Activated CD4-positive, alpha-beta memory T cell treated with anti-CD3 and anti-CD28 coated beads for 36 hours (primary cell): Measurements from ENCODE around the gene CNOT1. TPM values are rescaled to one million over a fixed set of nuclear protein-coding genes. Genes with fewer than 3 reads are reported as not detected.
A peak's percentile ranks its signal among the peaks of the same experiment; 100 is the strongest.

Source experiments
- CTCF ChIA-PET: fragments of 350-600 bp; sonication (Branson Sonifier 250); formaldehyde crosslinking; loops from one replicate; lab custom pipeline; 2021; ENCODE audit warnings: antibody characterized with exemption, inconsistent platforms; lab: Charles Lee
- POLR2A ChIA-PET: fragments of 350-600 bp; sonication (Branson Sonifier 250); formaldehyde crosslinking; loops from one replicate; lab custom pipeline; 2021; ENCODE audit warnings: antibody characterized with exemption; lab: Charles Lee
- DNase-seq: peaks from one replicate; pipeline ENCODE4 v3.0.0-alpha.2; 2020
- H3K27ac Mint-ChIP-seq: one replicate; pipeline ENCODE4 v1.8.0; 2021; ENCODE audit warnings: mixed read lengths
- H3K27me3 Mint-ChIP-seq: one replicate; pipeline ENCODE4 v1.8.0; 2021; ENCODE audit warnings: mixed read lengths
- H3K36me3 Mint-ChIP-seq: one replicate; pipeline ENCODE4 v1.8.0; 2021; ENCODE audit warnings: mixed read lengths
- H3K4me1 Mint-ChIP-seq: one replicate; pipeline ENCODE4 v1.8.0; 2021; ENCODE audit warnings: low read depth, mixed read lengths
- H3K4me3 Mint-ChIP-seq: one replicate; pipeline ENCODE4 v1.8.0; 2021; ENCODE audit warnings: mild to moderate bottlenecking, mixed read lengths
- H3K9me3 Mint-ChIP-seq: one replicate; pipeline ENCODE4 v1.8.0; 2021; ENCODE audit warnings: mixed read lengths
- intact Hi-C: fragments of 100-400 bp; cut with micrococcal nuclease; formaldehyde crosslinking; loops from one replicate; pipeline ENCODE4 v1.15.1; 2023
- total RNA-seq, 2 experiments: library from RNA; stranded (reverse); gene quantifications; one replicate each; pipeline ENCODE4 v1.2.3, GENCODE V29; 2021

Gene CNOT1
- total RNA-seq, 2 experiments from 2014 or later, result 230 to 242 TPM

GRCh38 chr16:58533751-58534470, 95.7 kb downstream of the CNOT1 start:
- Mint-ChIP-seq H3K9me3 (no peaks in the 10 kb centered on the region), H3K4me1 (no peaks in the 10 kb centered on the region), H3K27me3 (no peaks in the 10 kb centered on the region), H3K36me3 (peaks cover 67% of the 10 kb centered on the region), H3K4me3 (no peak overlapping the region), H3K27ac (no peak overlapping the region)
- ChIA-PET POLR2A (no interaction called here), CTCF (interaction anchor here (0.5 kb wide), 1 partner anchor 93 kb away, joined by 3 read pairs; no protein-coding TSS in a partner anchor)
- no peak for DNase-seq
- intact Hi-C loops, result no loop called here

- no peak for DNase-seq
- no peaks in the 10 kb centered on the region for H3K4me1 Mint-ChIP-seq
- H3K27ac Mint-ChIP-seq, result no peak overlapping the region
- H3K36me3 Mint-ChIP-seq, result peaks cover 60% of the 10 kb centered on the region
- H3K9me3 Mint-ChIP-seq, result no peaks in the 10 kb centered on the region
- POLR2A ChIA-PET, result interaction anchor here (1.0 kb wide), 1 partner anchor 14 kb away, joined by 3 read pairs; no protein-coding TSS in a partner anchor
- H3K4me3 Mint-ChIP-seq, result no peak overlapping the region
- intact Hi-C loops, result no loop called here
- H3K27me3 Mint-ChIP-seq, result no peaks in the 10 kb centered on the region
- CTCF ChIA-PET, result no interaction called here
Measured at GRCh38 chr16:58532414-58532813, 97.2 kb downstream of the CNOT1 start.

- Mint-ChIP-seq H3K4me3 (no peak overlapping the region), H3K9me3 (no peaks in the 10 kb centered on the region), H3K4me1 (no peaks in the 10 kb centered on the region), H3K36me3 (peaks cover 63% of the 10 kb centered on the region), H3K27ac (no peak overlapping the region), H3K27me3 (no peaks in the 10 kb centered on the region)
- ChIA-PET POLR2A (interaction anchor here (1.2 kb wide), 1 partner anchor 12 kb away, joined by 4 read pairs; no protein-coding TSS in a partner anchor), CTCF (interaction anchor here (0.5 to 1.2 kb wide), 2 partner anchors 19 to 39 kb away, joined by 3 to 4 read pairs; no protein-coding TSS in a partner anchor)
- no peak for DNase-seq
- intact Hi-C loops, result no loop called here
Measured at GRCh38 chr16:58530179-58530578, 99.4 kb downstream of the CNOT1 start.

GRCh38 chr16:58519707-58520106, 109.9 kb downstream of the CNOT1 start:
- peak overlapping the region; percentile 39 for H3K27ac Mint-ChIP-seq
- peaks cover 36% of the 10 kb centered on the region for H3K4me1 Mint-ChIP-seq
- POLR2A ChIA-PET, result interaction anchor here (1.7 kb wide), 1 partner anchor 20 kb away, joined by 4 read pairs; no protein-coding TSS in a partner anchor
- no peaks in the 10 kb centered on the region for H3K27me3 Mint-ChIP-seq
- no peaks in the 10 kb centered on the region for H3K9me3 Mint-ChIP-seq
- CTCF ChIA-PET, result interaction anchor here (1.3 to 2.6 kb wide), 2 partner anchors 32 to 236 kb away, joined by 4 to 20 read pairs; no protein-coding TSS in a partner anchor
- no peak overlapping the region for H3K4me3 Mint-ChIP-seq
- H3K36me3 Mint-ChIP-seq, result peaks cover 44% of the 10 kb centered on the region
- DNase-seq, result no peak
- intact Hi-C loops, result loop anchor here (2.0 kb wide), 1 partner anchor 213 kb away; no protein-coding TSS in a partner anchor

GRCh38 chr16:58518980-58519368, 110.7 kb downstream of the CNOT1 start:
- H3K27me3 Mint-ChIP-seq, result no peaks in the 10 kb centered on the region
- H3K4me3 Mint-ChIP-seq, result no peak overlapping the region
- no peak for DNase-seq
- peak overlapping the region; percentile 75 for H3K27ac Mint-ChIP-seq
- peaks cover 39% of the 10 kb centered on the region for H3K36me3 Mint-ChIP-seq
- peaks cover 39% of the 10 kb centered on the region for H3K4me1 Mint-ChIP-seq
- CTCF ChIA-PET, result interaction anchor here (0.7 to 2.6 kb wide), 7 partner anchors 19 to 237 kb away, joined by 3 to 20 read pairs (median 3); no protein-coding TSS in a partner anchor
- intact Hi-C loops, result loop anchor here (2.0 kb wide), 1 partner anchor 214 kb away; no protein-coding TSS in a partner anchor
- POLR2A ChIA-PET, result interaction anchor here (0.7 to 1.7 kb wide), 6 partner anchors 9 to 214 kb away, joined by 3 to 5 read pairs (median 4); no protein-coding TSS in a partner anchor
- H3K9me3 Mint-ChIP-seq, result no peaks in the 10 kb centered on the region

GRCh38 chr16:58518083-58518979, 111.3 kb downstream of the CNOT1 start:
- Mint-ChIP-seq H3K4me1 (peaks cover 42% of the 10 kb centered on the region), H3K36me3 (peaks cover 39% of the 10 kb centered on the region), H3K4me3 (no peak overlapping the region), H3K27ac (peak overlapping the region; percentile 75), H3K9me3 (no peaks in the 10 kb centered on the region), H3K27me3 (no peaks in the 10 kb centered on the region)
- intact Hi-C loops, result loop anchor here (2.0 kb wide), 1 partner anchor 214 kb away; no protein-coding TSS in a partner anchor
- DNase-seq, result no peak
- POLR2A ChIA-PET, result interaction anchor here (0.7 to 2.0 kb wide), 8 partner anchors 9 to 238 kb away, joined by 3 to 5 read pairs (median 4); no protein-coding TSS in a partner anchor
- CTCF ChIA-PET, result interaction anchor here (0.7 to 2.6 kb wide), 9 partner anchors 18 to 238 kb away, joined by 3 to 20 read pairs (median 3); no protein-coding TSS in a partner anchor

- Mint-ChIP-seq H3K9me3 (no peaks in the 10 kb centered on the region), H3K27ac (peak overlapping the region; percentile 0), H3K36me3 (peaks cover 28% of the 10 kb centered on the region), H3K4me3 (peak overlapping the region; percentile 89), H3K4me1 (peaks cover 45% of the 10 kb centered on the region), H3K27me3 (no peaks in the 10 kb centered on the region)
- no peak for DNase-seq
- ChIA-PET CTCF (interaction anchor here (8.5 kb wide), 1 partner anchor 239 kb away, joined by 96 read pairs; no protein-coding TSS in a partner anchor), POLR2A (interaction anchor here (2.0 kb wide), 1 partner anchor 124 kb away, joined by 4 read pairs; no protein-coding TSS in a partner anchor)
- intact Hi-C loops, result no loop called here
Measured at GRCh38 chr16:58516768-58517107, 112.9 kb downstream of the CNOT1 start.

- Mint-ChIP-seq H3K9me3 (no peaks in the 10 kb centered on the region), H3K36me3 (peaks cover 24% of the 10 kb centered on the region), H3K27ac (peak overlapping the region; percentile 76), H3K4me3 (peak overlapping the region; percentile 89), H3K27me3 (no peaks in the 10 kb centered on the region), H3K4me1 (peaks cover 45% of the 10 kb centered on the region)
- ChIA-PET CTCF (interaction anchor here (8.5 kb wide), 1 partner anchor 240 kb away, joined by 96 read pairs; no protein-coding TSS in a partner anchor), POLR2A (interaction anchor here (0.7 to 2.0 kb wide), 3 partner anchors 85 to 168 kb away, joined by 3 to 4 read pairs (median 3); partner anchors contain the start of gene SLC38A7)
- DNase-seq, result peak; percentile 58
- intact Hi-C loops, result loop anchor here (1.0 kb wide), 1 partner anchor 114 kb away; no protein-coding TSS in a partner anchor
Measured at GRCh38 chr16:58515871-58516767, 113.5 kb downstream of the CNOT1 start.

GRCh38 chr16:58515125-58515870, 114.3 kb downstream of the CNOT1 start, which contains the start of gene SETD6:
Gene SETD6 (plus strand): TSS chr16:58515517. CDS start chr16:58515538, 21 bp downstream.
- DNase-seq, result peak; percentile 85
- POLR2A ChIA-PET, result interaction anchor here (0.7 to 1.2 kb wide), 2 partner anchors 86 to 169 kb away, joined by 3 read pairs; partner anchors contain the start of gene SLC38A7
- Mint-ChIP-seq H3K36me3 (peaks cover 16% of the 10 kb centered on the region), H3K4me1 (peaks cover 45% of the 10 kb centered on the region), H3K4me3 (peak within 1 kb of the TSS; percentile 89), H3K27ac (peak within 1 kb of the TSS; percentile 76), H3K27me3 (no peaks in the 10 kb centered on the region), H3K9me3 (no peaks in the 10 kb centered on the region)
- intact Hi-C loops, result loop anchor here (1.0 kb wide), 1 partner anchor 115 kb away; no protein-coding TSS in a partner anchor
- CTCF ChIA-PET, result interaction anchor here (0.6 to 8.5 kb wide), 4 partner anchors 20 to 240 kb away, joined by 3 to 96 read pairs (median 7); partner anchors contain the start of gene SLC38A7

- POLR2A ChIA-PET, result no interaction called here
- no peak overlapping the region for H3K4me3 Mint-ChIP-seq
- peaks cover 38% of the 10 kb centered on the region for H3K4me1 Mint-ChIP-seq
- H3K27me3 Mint-ChIP-seq, result no peaks in the 10 kb centered on the region
- CTCF ChIA-PET, result interaction anchor here (0.8 to 8.5 kb wide), 5 partner anchors 19 to 245 kb away, joined by 3 to 96 read pairs (median 7); partner anchors contain the start of gene SLC38A7
- H3K9me3 Mint-ChIP-seq, result no peaks in the 10 kb centered on the region
- intact Hi-C loops, result no loop called here
- H3K36me3 Mint-ChIP-seq, result peaks cover 11% of the 10 kb centered on the region
- no peak overlapping the region for H3K27ac Mint-ChIP-seq
- DNase-seq, result no peak
Measured at GRCh38 chr16:58513874-58514273, 115.8 kb downstream of the CNOT1 start.
